Measurements from ENCODE around the gene C6orf52.

The C6orf52 gene

DNA sequence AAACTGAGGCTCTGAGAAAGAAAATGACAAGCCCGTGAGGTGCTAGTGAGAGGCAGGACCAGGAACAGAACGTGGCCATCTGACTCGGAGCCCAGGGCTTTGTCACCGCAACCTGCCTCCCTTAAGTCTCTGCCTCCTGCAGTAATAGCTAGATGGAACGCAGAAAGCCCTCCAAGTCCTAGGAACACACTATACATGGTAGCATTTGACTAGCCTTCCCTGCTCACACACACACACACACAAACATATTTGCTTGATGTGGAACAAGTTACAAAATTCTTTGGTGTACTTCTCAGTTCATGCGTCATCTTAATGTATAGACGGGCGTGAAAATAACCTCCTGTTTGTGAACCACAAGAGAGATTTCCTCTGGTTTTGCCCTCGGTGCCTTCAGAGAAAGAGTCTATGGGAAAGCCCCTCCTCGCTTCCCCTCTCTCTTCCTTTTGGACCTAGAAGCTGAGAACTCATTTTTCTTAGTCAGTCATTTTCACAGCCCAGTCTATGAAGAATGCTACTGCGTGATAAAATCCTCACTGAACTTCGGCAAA lies 38.8 kb downstream of the C6orf52 start:
- no peak for DNase-seq (ENCODE audit: low read depth, low spot score)

- no peak for DNase-seq (ENCODE audit: low read depth, low spot score)
These were observed 50.2 kb downstream of the C6orf52 start for GRCh38 chr6:10644225-10644624.

DNA sequence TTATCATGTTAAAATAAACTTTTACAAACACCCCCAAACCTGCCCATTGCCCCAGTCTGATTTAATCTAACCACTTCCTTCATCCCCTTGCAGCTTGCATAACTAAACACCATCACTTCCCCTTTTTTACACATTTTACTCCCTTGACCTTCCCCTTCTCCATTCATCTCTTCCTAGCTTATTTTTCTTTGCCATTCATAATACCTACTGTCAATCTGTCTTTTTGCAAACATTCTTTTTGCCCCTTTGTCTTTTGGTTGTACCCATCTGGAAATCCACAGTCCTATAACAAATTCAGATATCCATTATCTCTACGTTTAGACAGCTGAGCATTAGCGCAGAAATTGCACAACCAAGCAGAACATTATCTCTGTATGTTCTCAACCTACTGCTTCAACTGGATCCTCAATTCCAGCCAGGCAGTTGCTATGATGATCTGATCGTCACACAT lies 51.2 kb downstream of the C6orf52 start:
- DNase-seq (ENCODE audit: low read depth, low spot score), result no peak

GRCh38 chr6:10641528-10641927 lies 52.9 kb downstream of the C6orf52 start:
- DNase-seq (ENCODE audit: low read depth, low spot score), result no peak

DNA sequence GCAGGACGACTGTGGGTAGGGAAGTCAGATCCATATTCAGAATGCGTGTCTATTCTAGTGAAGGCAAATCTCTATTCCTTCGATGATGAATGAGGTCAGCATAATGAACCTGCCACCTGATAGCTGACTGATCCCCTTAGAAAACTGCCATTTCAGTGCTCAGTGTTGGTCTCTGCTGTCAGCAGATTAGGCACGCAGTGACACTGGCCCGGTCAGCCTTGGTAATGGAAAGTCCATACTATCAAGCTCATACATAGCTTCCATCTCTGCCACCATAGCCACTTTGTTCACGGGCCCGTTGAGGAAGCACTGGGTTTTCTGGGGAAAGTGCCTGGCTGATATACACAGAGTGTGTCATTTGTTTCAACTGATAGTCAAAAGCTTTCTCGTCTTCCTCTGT lies 54.0 kb downstream of the C6orf52 start:
- DNase-seq (ENCODE audit: low read depth, low spot score), result no peak

GRCh38 chr6:10633216-10633615 lies 61.2 kb downstream of the C6orf52 start:
- no peak for DNase-seq (ENCODE audit: low read depth, low spot score)

DNA sequence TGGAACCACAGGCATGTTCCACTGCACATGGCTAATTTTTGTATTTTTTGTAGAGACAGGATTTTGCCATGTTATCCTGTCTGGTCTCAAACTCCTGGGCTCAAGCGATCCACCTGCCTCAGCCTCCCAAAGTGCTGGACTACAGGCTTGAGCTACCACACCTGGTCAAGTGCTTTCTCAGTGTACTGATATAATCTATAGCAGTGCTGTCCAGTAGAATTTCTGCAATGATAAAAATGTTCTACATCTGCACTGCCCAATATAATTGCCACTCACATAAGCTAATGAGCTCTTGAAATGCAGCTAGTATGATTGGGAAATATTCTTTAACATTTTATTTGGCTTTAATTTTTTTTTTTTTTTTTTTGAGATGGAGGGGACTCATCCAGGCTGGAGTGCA lies 64.2 kb downstream of the C6orf52 start:
- no peak for DNase-seq (ENCODE audit: low read depth, low spot score)

DNA sequence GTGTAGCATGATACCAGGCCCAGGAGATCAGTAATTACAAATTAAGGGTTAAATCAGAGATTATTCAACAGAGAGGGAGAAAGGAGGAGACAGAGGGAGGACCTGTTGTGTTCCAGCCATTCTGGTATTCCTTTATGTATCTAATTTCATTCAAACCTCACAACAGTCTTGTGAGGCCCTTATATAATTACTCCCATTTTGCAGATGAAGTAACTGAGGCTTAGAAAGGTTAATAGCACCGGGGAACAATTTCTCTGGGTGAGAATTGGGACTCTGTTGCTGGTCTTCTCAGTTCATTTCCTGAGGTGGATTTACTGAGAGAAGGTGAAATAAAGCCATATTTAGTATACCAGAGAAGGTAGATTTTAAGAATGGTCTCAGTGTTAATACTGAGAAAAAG lies 66.6 kb downstream of the C6orf52 start:
- DNase-seq (ENCODE audit: low read depth, low spot score), result no peak

GRCh38 chr6:10626154-10626741 lies 68.2 kb downstream of the C6orf52 start:
- no peak for DNase-seq (ENCODE audit: low read depth, low spot score)

DNA sequence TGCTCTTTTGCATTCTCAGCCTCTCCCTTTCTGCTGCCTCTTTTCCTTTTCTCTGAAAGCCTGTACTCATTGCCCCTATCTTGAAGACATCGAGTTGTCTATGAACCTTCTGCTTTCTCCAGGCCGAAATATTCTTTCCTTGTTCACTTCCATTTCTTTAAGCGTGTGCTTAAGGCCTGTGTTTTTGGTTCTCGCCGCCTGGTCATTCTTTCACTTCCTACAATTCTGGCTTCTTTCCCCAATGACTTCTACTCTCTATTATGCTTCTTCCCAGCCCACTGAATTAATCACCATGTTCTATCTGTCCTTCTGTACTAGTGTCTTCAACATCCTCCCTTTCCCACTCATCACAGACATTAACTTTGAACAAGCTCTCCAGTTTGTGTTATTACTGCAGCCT lies 69.6 kb downstream of the C6orf52 start:
- DNase-seq (ENCODE audit: low read depth, low spot score), result no peak

- DNase-seq (ENCODE audit: low read depth, low spot score), result no peak
These were observed 72.6 kb downstream of the C6orf52 start for GRCh38 chr6:10621847-10622246.
